Measurements from ENCODE around the gene ELAVL4.

ELAVL4 gene

DNA sequence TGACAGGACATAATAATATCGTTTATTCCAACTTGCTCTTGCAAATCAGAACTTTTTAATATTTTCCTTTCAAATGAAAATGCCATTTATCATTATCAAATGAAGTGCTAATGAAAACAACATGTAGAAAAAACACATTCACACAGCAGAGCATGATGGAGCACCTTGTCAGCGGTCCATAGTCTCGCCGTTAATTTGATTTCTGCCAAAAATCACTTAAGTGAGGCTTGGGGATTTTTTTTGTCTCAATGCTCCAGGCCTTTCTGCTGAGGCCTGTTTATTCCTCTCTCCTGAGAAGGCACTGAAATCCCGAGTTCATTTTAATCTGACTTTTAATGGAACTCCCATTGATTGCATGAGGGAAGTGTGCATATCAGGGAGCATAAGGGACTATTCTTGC, 122.5 kb downstream of the ELAVL4 start:
- Histone ChIP-seq H3K36me3 (ENCODE audit: low read length) (no peaks in the 10 kb centered on the region), H3F3A (ENCODE audit: insufficient read depth) (no peaks in the 10 kb centered on the region), H2AFZ (ENCODE audit: low read depth, low read length, severe bottlenecking) (no peak overlapping the region), H3K9me2 (replicated peaks; ENCODE audit: insufficient read depth, low read length) (no peaks in the 10 kb centered on the region; the same call in 1 of the 2 replicates), H3K27ac (ENCODE audit: low read depth, low read length) (no peak overlapping the region), H4K20me1 (ENCODE audit: low read depth, low read length) (no peaks in the 10 kb centered on the region), H3K9ac (ENCODE audit: low read length) (no peak overlapping the region), H3K4me3 (ENCODE audit: insufficient read depth, low read length, poor library complexity, severe bottlenecking) (no peak overlapping the region), H3K4me2 (ENCODE audit: low read depth, low read length, poor library complexity, severe bottlenecking) (no peak overlapping the region), H3K9me3 (ENCODE audit: insufficient read depth, low read length) (no peaks in the 10 kb centered on the region), H3K27me3 (ENCODE audit: low read length) (no peaks in the 10 kb centered on the region), H3K79me2 (ENCODE audit: insufficient read depth, low read length) (no peaks in the 10 kb centered on the region)
- TF ChIP-seq, protein P1, sequence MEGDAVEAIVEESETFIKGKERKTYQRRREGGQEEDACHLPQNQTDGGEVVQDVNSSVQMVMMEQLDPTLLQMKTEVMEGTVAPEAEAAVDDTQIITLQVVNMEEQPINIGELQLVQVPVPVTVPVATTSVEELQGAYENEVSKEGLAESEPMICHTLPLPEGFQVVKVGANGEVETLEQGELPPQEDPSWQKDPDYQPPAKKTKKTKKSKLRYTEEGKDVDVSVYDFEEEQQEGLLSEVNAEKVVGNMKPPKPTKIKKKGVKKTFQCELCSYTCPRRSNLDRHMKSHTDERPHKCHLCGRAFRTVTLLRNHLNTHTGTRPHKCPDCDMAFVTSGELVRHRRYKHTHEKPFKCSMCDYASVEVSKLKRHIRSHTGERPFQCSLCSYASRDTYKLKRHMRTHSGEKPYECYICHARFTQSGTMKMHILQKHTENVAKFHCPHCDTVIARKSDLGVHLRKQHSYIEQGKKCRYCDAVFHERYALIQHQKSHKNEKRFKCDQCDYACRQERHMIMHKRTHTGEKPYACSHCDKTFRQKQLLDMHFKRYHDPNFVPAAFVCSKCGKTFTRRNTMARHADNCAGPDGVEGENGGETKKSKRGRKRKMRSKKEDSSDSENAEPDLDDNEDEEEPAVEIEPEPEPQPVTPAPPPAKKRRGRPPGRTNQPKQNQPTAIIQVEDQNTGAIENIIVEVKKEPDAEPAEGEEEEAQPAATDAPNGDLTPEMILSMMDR (IDR thresholded peaks at IDR 0.05; ENCODE audit: insufficient read depth, low read length, poor library complexity, severe bottlenecking): no peak
- TF ChIP-seq EZH2phosphoT487 (conservative IDR thresholded peaks at IDR 0.05; ENCODE audit: low read length): no peak

DNA sequence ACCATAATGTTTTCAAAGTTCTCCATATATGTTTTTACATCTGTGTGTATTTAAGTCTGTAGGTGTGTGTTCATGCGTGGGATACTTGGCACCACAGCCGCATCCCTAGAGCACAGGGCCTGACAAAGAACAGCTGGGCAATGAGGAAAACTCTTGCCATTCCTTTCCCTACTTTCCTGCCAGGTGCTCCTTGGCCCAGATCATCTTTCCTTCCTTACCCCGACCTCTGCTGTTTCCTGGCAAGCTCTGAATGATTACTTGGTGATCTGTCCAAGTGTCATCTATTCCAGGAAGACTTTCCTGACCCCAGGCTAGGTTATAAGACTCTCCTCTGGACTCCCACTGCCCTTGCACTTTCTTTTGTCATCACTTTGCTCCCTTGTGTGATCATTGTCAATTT, 123.6 kb downstream of the ELAVL4 start:
- no peaks in the 10 kb centered on the region for H3K36me3 ChIP-seq (ENCODE audit: low read length)

DNA sequence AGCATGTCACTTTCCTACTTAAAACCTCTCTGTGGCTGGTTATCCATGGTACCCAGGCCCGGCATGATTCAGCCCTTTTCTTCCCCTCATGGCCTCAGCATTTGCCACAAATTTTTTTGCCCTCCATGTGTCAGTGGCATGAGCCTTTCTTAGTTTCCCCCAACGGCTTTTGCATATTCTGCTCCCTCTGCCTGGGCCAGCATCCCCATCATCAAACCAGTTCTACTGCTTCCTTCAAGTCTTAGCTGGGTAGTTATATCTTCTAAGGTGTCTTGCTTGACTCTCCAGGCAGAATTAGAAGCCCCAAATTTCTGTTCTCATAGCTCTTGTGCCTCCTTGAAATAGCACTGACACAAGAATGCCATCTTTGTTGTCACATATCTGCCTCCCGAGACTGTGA, 127.9 kb downstream of the ELAVL4 start:
- no peak overlapping the region for H3K4me2 ChIP-seq (ENCODE audit: low read depth, low read length, poor library complexity, severe bottlenecking)
- no peaks in the 10 kb centered on the region for H3K36me3 ChIP-seq (ENCODE audit: low read length)
- no peak overlapping the region for H2AFZ ChIP-seq (ENCODE audit: low read depth, low read length, severe bottlenecking)
- TF ChIP-seq, protein P1 (IDR thresholded peaks at IDR 0.05; ENCODE audit: insufficient read depth, low read length, poor library complexity, severe bottlenecking): no peak
- TF ChIP-seq EZH2phosphoT487 (conservative IDR thresholded peaks at IDR 0.05; ENCODE audit: low read length): no peak
- no peaks in the 10 kb centered on the region for H3F3A ChIP-seq (ENCODE audit: insufficient read depth)
- H3K27me3 ChIP-seq (ENCODE audit: low read length): no peaks in the 10 kb centered on the region
- no peak overlapping the region for H3K9ac ChIP-seq (ENCODE audit: low read length)
- no peaks in the 10 kb centered on the region for H3K9me3 ChIP-seq (ENCODE audit: insufficient read depth, low read length)
- H3K4me3 ChIP-seq (ENCODE audit: insufficient read depth, low read length, poor library complexity, severe bottlenecking): no peak overlapping the region
- no peak overlapping the region for H3K27ac ChIP-seq (ENCODE audit: low read depth, low read length)
- H3K9me2 ChIP-seq (replicated peaks; ENCODE audit: insufficient read depth, low read length): no peaks in the 10 kb centered on the region; the same call in 1 of the 2 replicates
- H3K79me2 ChIP-seq (ENCODE audit: insufficient read depth, low read length): no peaks in the 10 kb centered on the region
- no peaks in the 10 kb centered on the region for H4K20me1 ChIP-seq (ENCODE audit: low read depth, low read length)

More for the DNA sequence above, 123.6 kb downstream of the ELAVL4 start:
- Histone ChIP-seq H3K27ac (ENCODE audit: low read depth, low read length) (no peak overlapping the region), H3K79me2 (ENCODE audit: insufficient read depth, low read length) (no peaks in the 10 kb centered on the region), H3K4me3 (ENCODE audit: insufficient read depth, low read length, poor library complexity, severe bottlenecking) (no peak overlapping the region), H3F3A (ENCODE audit: insufficient read depth) (no peaks in the 10 kb centered on the region), H3K9ac (ENCODE audit: low read length) (no peak overlapping the region), H3K4me2 (ENCODE audit: low read depth, low read length, poor library complexity, severe bottlenecking) (no peak overlapping the region), H3K9me3 (ENCODE audit: insufficient read depth, low read length) (no peaks in the 10 kb centered on the region), H2AFZ (ENCODE audit: low read depth, low read length, severe bottlenecking) (no peak overlapping the region), H4K20me1 (ENCODE audit: low read depth, low read length) (no peaks in the 10 kb centered on the region), H3K9me2 (replicated peaks; ENCODE audit: insufficient read depth, low read length) (no peaks in the 10 kb centered on the region; the same call in 1 of the 2 replicates), H3K27me3 (ENCODE audit: low read length) (no peaks in the 10 kb centered on the region)
- TF ChIP-seq, protein P1 (IDR thresholded peaks at IDR 0.05; ENCODE audit: insufficient read depth, low read length, poor library complexity, severe bottlenecking): no peak
- TF ChIP-seq EZH2phosphoT487 (conservative IDR thresholded peaks at IDR 0.05; ENCODE audit: low read length): no peak

All from SU-DHL-6 (cell line).